IPS DF 4.7 (cell line): ENCODE measurements around the gene LRIG2.
"Not testable (repeated sequence)": the region's sequence is repeated elsewhere in the genome, so short reads cannot be mapped to it uniquely, and the experiment has no call there.

ENCODE experiments used
- DNase-seq: peaks from one replicate; pipeline ENCODE4 v3.0.0-alpha.2; 2013; ENCODE audit warnings: low spot score; ENCODE audit errors: extremely low read depth

LRIG2 gene

GRCh38 chr1:113129529-113130185, 56.7 kb downstream of the LRIG2 start:
- no peak for DNase-seq

GRCh38 chr1:113133038-113133437, 60.0 kb downstream of the LRIG2 start:
- DNase-seq, result no peak

GRCh38 chr1:113133759-113134158, 60.8 kb downstream of the LRIG2 start:
- no peak for DNase-seq

- DNase-seq, result no peak
Measured at GRCh38 chr1:113135460-113135859, 62.5 kb downstream of the LRIG2 start.

GRCh38 chr1:113136476-113136875, 63.5 kb downstream of the LRIG2 start:
- no peak for DNase-seq

GRCh38 chr1:113137563-113137962, 64.6 kb downstream of the LRIG2 start:
- no peak for DNase-seq

- DNase-seq, result no peak
Measured at GRCh38 chr1:113138778-113139177, 65.8 kb downstream of the LRIG2 start.

- DNase-seq, result no peak
Measured at GRCh38 chr1:113140176-113140575, 67.2 kb downstream of the LRIG2 start.

GRCh38 chr1:113140588-113141446, 67.8 kb downstream of the LRIG2 start:
- peak; percentile 56 for DNase-seq

GRCh38 chr1:113141650-113142473, 68.9 kb downstream of the LRIG2 start:
- DNase-seq, result no peak

GRCh38 chr1:113142791-113143190, 69.8 kb downstream of the LRIG2 start:
- DNase-seq, result no peak

GRCh38 chr1:113146242-113147072, 73.5 kb downstream of the LRIG2 start:
- no peak for DNase-seq

- DNase-seq, result no peak
Measured at GRCh38 chr1:113147073-113147625, 74.2 kb downstream of the LRIG2 start.

- DNase-seq, result no peak
Measured at GRCh38 chr1:113147826-113148225, 74.8 kb downstream of the LRIG2 start.

GRCh38 chr1:113150494-113150893, 77.5 kb downstream of the LRIG2 start:
- not testable (repeated sequence) for DNase-seq

- no peak for DNase-seq
Measured at GRCh38 chr1:113153116-113153803, 80.3 kb downstream of the LRIG2 start.

GRCh38 chr1:113156368-113156767, 83.4 kb downstream of the LRIG2 start:
- DNase-seq, result no peak

GRCh38 chr1:113158743-113159142, 85.7 kb downstream of the LRIG2 start:
- not testable (repeated sequence) for DNase-seq

GRCh38 chr1:113166473-113166872, 93.5 kb downstream of the LRIG2 start:
- DNase-seq, result no peak

- DNase-seq, result no peak
Measured at GRCh38 chr1:113168946-113169345, 95.9 kb downstream of the LRIG2 start.
